Pancreas (tissue), 10 donors: ENCODE results near the gene PROC. TPM values are rescaled to one million over a fixed set of nuclear protein-coding genes. Genes with fewer than 3 reads are reported as not detected.

Source experiments
- ATAC-seq, 4 donors: fragments of 200-7000 bp; cut with Tn5 transposase; one replicate each; pipeline versions ENCODE4 v1.8.0 to v1.9.1; 2020; ENCODE audit warnings: mild to moderate bottlenecking in 4 of 4, moderate library complexity in 4 of 4
- DNase-seq, 6 donors: peaks; one replicate each; pipeline ENCODE4 v3.0.0-alpha.2; 2020
- FAIRE-seq: peaks from 2 replicates; lab custom pipeline; 2012; peaks lifted over from hg19 to GRCh38; lab: Jason Lieb, UNC
- H3K27ac ChIP-seq, 4 donors: fragments of 200-600 bp; sonication (generic); 1 replicate in 3 of 4; 2 replicates in 1 of 4; pipeline versions ENCODE4 v1.5.0 to v1.8.0; 2020
- H3K27me3 ChIP-seq, 4 donors: fragments of 200-600 bp; one replicate each; pipeline ENCODE4 v1.8.0; 2021
- H3K36me3 ChIP-seq, 3 donors: fragments of 200-600 bp; sonication (generic) in 1 of 3; one replicate each; pipeline versions ENCODE4 v1.5.0 to v1.8.0; 2020 to 2021
- H3K4me1 ChIP-seq, 3 donors: fragments of 200-600 bp; one replicate each; pipeline ENCODE4 v1.8.0; 2021
- H3K4me3 ChIP-seq, 4 donors: fragments of 200-600 bp; sonication (generic) in 2 of 4; one replicate each; pipeline versions ENCODE4 v1.5.0 to v1.8.0; 2020 to 2021
- H3K9me3 ChIP-seq, 4 donors: fragments of 200-600 bp; one replicate each; pipeline ENCODE4 v1.8.0; 2021
- CTCF ChIP-seq, 4 donors: fragments of 200-600 bp; sonication (generic) in 3 of 4; IDR thresholded peaks; one replicate each; pipeline versions ENCODE4 v1.5.0 to v1.8.0; 2021; ENCODE audit warnings: antibody characterized with exemption in 4 of 4
- WGBS, 2 donors: extraction: QIAGEN DNeasy Blood & Tissue Kit; methylation state at CpG; one replicate each; pipeline ENCODE4 v1.1.7; 2013; 5-methylcytosine and 5-hydroxymethylcytosine counted together
- intact Hi-C, 3 donors: fragments of 100-400 bp; cut with DNase I; formaldehyde crosslinking; loops; one replicate each; pipeline versions ENCODE4 v1.11.1 to v1.14.2; 2022
- polyA plus RNA-seq, 2 donors: library from polyadenylated mRNA; stranded (reverse); fragments of 200-250 nt; gene quantifications; one replicate each; pipeline ENCODE4 v1.2.3, GENCODE V29; 2013
- total RNA-seq, 6 donors: library from RNA; stranded (reverse); fragmentation: NEBNext Ultra II Directional in 4 of 6; extraction: Animal tissue kit (Norgen Biotek cat#: 25700) in 4 of 6; gene quantifications; one replicate each; pipeline versions ENCODE4 v1.2.1 to v1.2.4, GENCODE V29; 2021 to 2023
- donor health status: healthy with polysubstance abuse.
- donor health status: DM: no; HTN: no; CAD: no; lungs with moderate emphysema.
- donor health status: DM: no; HTN: no; CAD: no.
- donor health status: control.
- donor health status: control.
- donor health status: Bipolar disorder and iron deficiency.
- donor health status: DM: yes; HTN: yes; CAD: no.
- donor health status: DM: no; HTN: no; CAD: no.
- donor health status: DM: no; HTN: no; CAD: no.
- donor health status: DM: yes; HTN: yes; CAD: no.

Gene PROC
- total and polyA plus RNA-seq, 8 donors, result 0.26 to 3.2 (median 0.86) TPM; not detected in 3

- Histone ChIP-seq H3K36me3 (no peaks in the 10 kb centered on the region), H3K27ac (peak overlapping the region in 3 of 4 donors; percentile 9 to 71 (median 60)), H3K9me3 (no peaks in the 10 kb centered on the region), H3K4me3 (no peak overlapping the region), H3K27me3 (no peaks in the 10 kb centered on the region), H3K4me1 (peaks cover 7 to 12% (median 7%) of the 10 kb centered on the region in 3 donors)
- ATAC-seq (peak; percentile 97 to 99 (median 98)), FAIRE-seq (no peak), DNase-seq (peak in 5 of 6 donors; percentile 60 to 83 (median 74))
- WGBS, 2 donors, result 52 to 54% methylated on average over 13 of the region's 13 CpGs
- no peak for TF ChIP-seq CTCF (IDR thresholded peaks at IDR 0.05)
- intact Hi-C loops, result no loop called here
Measured at GRCh38 chr2:127437781-127438726, 19.8 kb downstream of the PROC start.

GRCh38 chr2:127439343-127439742 is 21.1 kb downstream of the PROC start:
- Histone ChIP-seq H3K27me3 (no peaks in the 10 kb centered on the region), H3K27ac (no peak overlapping the region), H3K36me3 (no peaks in the 10 kb centered on the region), H3K4me3 (no peak overlapping the region), H3K4me1 (peaks cover 7 to 12% (median 7%) of the 10 kb centered on the region in 3 donors), H3K9me3 (no peaks in the 10 kb centered on the region)
- no peak for TF ChIP-seq CTCF (IDR thresholded peaks at IDR 0.05)
- FAIRE-seq (no peak), DNase-seq (no peak), ATAC-seq (no peak)
- intact Hi-C loops, result no loop called here
- 86 to 88% methylated on average over 5 of the region's 5 CpGs for WGBS, 2 donors

- intact Hi-C loops, result no loop called here
Measured at GRCh38 chr2:127448526-127448925, 30.3 kb downstream of the PROC start.

GRCh38 chr2:127449414-127449813 is 31.2 kb downstream of the PROC start:
- TF ChIP-seq CTCF (IDR thresholded peaks at IDR 0.05), result no peak
- Histone ChIP-seq H3K36me3 (no peaks in the 10 kb centered on the region), H3K27ac (no peak overlapping the region), H3K9me3 (no peaks in the 10 kb centered on the region), H3K4me1 (peaks cover 2 to 5% (median 3%) of the 10 kb centered on the region in 3 donors), H3K27me3 (no peaks in the 10 kb centered on the region), H3K4me3 (no peak overlapping the region)
- intact Hi-C loops, result no loop called here
- no peak for FAIRE-seq
- WGBS, 2 donors, result 91 to 93% methylated on average over 4 of the region's 4 CpGs
- DNase-seq, result no peak
- no peak for ATAC-seq

More at GRCh38 chr2:127448526-127448925, 30.3 kb downstream of the PROC start:
- Histone ChIP-seq H3K27ac (no peak overlapping the region), H3K27me3 (no peaks in the 10 kb centered on the region), H3K4me1 (no peaks in the 10 kb centered on the region), H3K9me3 (no peaks in the 10 kb centered on the region), H3K4me3 (no peak overlapping the region), H3K36me3 (no peaks in the 10 kb centered on the region)
- TF ChIP-seq CTCF (IDR thresholded peaks at IDR 0.05), result no peak
- 99 to 100% methylated on average over 2 of the region's 2 CpGs for WGBS, 2 donors
- FAIRE-seq (no peak), DNase-seq (no peak), ATAC-seq (no peak)

- no peak for ATAC-seq
- no peaks in the 10 kb centered on the region for H3K9me3 ChIP-seq
- DNase-seq, result no peak
- TF ChIP-seq CTCF (IDR thresholded peaks at IDR 0.05), result no peak
- peaks cover 4 to 7% (median 5%) of the 10 kb centered on the region in 3 donors for H3K4me1 ChIP-seq
- H3K36me3 ChIP-seq, result no peaks in the 10 kb centered on the region
- 85 to 90% methylated on average over 4 of the region's 4 CpGs for WGBS, 2 donors
- intact Hi-C loops, result no loop called here
- H3K27ac ChIP-seq, result no peak overlapping the region
- no peaks in the 10 kb centered on the region for H3K27me3 ChIP-seq
- no peak overlapping the region for H3K4me3 ChIP-seq
- no peak for FAIRE-seq
Measured at GRCh38 chr2:127449898-127450297, 31.7 kb downstream of the PROC start.
